ENCODE results near the gene KCNIP2.

GRCh38 chr10:101828766-101829551 is 14.6 kb downstream of the KCNIP2 start:
- TF ChIP-seq, protein P1, sequence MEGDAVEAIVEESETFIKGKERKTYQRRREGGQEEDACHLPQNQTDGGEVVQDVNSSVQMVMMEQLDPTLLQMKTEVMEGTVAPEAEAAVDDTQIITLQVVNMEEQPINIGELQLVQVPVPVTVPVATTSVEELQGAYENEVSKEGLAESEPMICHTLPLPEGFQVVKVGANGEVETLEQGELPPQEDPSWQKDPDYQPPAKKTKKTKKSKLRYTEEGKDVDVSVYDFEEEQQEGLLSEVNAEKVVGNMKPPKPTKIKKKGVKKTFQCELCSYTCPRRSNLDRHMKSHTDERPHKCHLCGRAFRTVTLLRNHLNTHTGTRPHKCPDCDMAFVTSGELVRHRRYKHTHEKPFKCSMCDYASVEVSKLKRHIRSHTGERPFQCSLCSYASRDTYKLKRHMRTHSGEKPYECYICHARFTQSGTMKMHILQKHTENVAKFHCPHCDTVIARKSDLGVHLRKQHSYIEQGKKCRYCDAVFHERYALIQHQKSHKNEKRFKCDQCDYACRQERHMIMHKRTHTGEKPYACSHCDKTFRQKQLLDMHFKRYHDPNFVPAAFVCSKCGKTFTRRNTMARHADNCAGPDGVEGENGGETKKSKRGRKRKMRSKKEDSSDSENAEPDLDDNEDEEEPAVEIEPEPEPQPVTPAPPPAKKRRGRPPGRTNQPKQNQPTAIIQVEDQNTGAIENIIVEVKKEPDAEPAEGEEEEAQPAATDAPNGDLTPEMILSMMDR (IDR thresholded peaks at IDR 0.05), result no peak
- TF ChIP-seq POLR2A (IDR thresholded peaks at IDR 0.05), result no peak

All from Peyer's patch (tissue), 4 donors.